HepG2 (cell line): Measurements from ENCODE around the gene PPFIA3. TPM values are rescaled to one million over a fixed set of nuclear protein-coding genes. Genes with fewer than 3 reads are reported as not detected.

Source experiments
- ATAC-seq: fragments of 200-7000 bp; cut with Tn5 transposase; 3 replicates; pipeline ENCODE4 v1.9.1; 2020; ENCODE audit warnings: mild to moderate bottlenecking, moderate library complexity
- BruUV-seq: library from RNA; stranded (reverse); fragments of 400-500 nt; replicated peaks from 2 replicates; lab custom pipeline; 2021; lab: Mats Ljungman, UMichigan
- CTCF ChIA-PET: fragments of 300-600 bp; formaldehyde crosslinking; extraction: SDS; loops from one replicate; lab custom pipeline; 2021; ENCODE audit warnings: low total read pairs, inconsistent platforms, low intra/inter-chr PET ratio; lab: Yijun Ruan, JAX
- POLR2A ChIA-PET: fragments of 350-600 bp; sonication (Branson Sonifier 250); formaldehyde crosslinking; loops from one replicate; lab custom pipeline; 2020; ENCODE audit warnings: antibody characterized with exemption, inconsistent platforms; lab: Yijun Ruan, JAX
- DNase-seq: peaks from one replicate; pipeline ENCODE4 v3.0.0-alpha.2; 2015; ENCODE audit warnings: low spot score
- FAIRE-seq: peaks from 3 replicates; lab custom pipeline; 2011; peaks lifted over from hg19 to GRCh38; lab: Jason Lieb, UNC
- H2AFZ ChIP-seq: one replicate; pipeline ENCODE4 v1.6.1; 2011; ENCODE audit warnings: low read length, inconsistent platforms
- H3K27ac ChIP-seq: fragments of 300-600 bp; 3 replicates; pipeline ENCODE4 v1.8.0; 2011; ENCODE audit warnings: mixed run types, mild to moderate bottlenecking, mixed read lengths, low read length, inconsistent platforms; ENCODE audit not compliant: insufficient read depth; ENCODE audit errors: extremely low read length
- H3K27me3 ChIP-seq, 2 experiments: fragments of 200-600 bp in 1 of 2; 2 replicates in 1 of 2; 3 replicates in 1 of 2; pipeline versions ENCODE4 v1.6.0 to v1.8.0; 2011; ENCODE audit warnings: low read length in 2 of 2, mild to moderate bottlenecking in 2 of 2, moderate library complexity in 2 of 2, inconsistent platforms in 1 of 2; ENCODE audit not compliant: insufficient read depth in 2 of 2, control insufficient read depth in 1 of 2
- H3K36me3 ChIP-seq, 2 experiments: fragments of 200-600 bp in 1 of 2; replicated peaks in 1 of 2; 2 replicates in 1 of 2; 3 replicates in 1 of 2; pipeline versions ENCODE4 v1.5.1 to v1.8.0; 2011; ENCODE audit warnings: low read length in 2 of 2, inconsistent platforms in 1 of 2; ENCODE audit not compliant: insufficient read depth in 2 of 2, control insufficient read depth in 1 of 2
- H3K4me1 ChIP-seq: 2 replicates; pipeline ENCODE4 v1.5.1; 2012; ENCODE audit warnings: low read length, inconsistent platforms; ENCODE audit not compliant: insufficient read depth
- H3K4me2 ChIP-seq: 2 replicates; pipeline ENCODE4 v1.6.0; 2011; ENCODE audit warnings: low read depth, low read length, inconsistent platforms
- H3K4me3 ChIP-seq, 3 experiments: fragments of 200-600 bp in 1 of 3; sonication (generic), shearing (Covaris generic) in 1 of 3; replicated peaks in 1 of 3; 2 replicates each; pipeline ENCODE4 v1.5.1; 2011 to 2016; ENCODE audit warnings: low read length in 3 of 3, inconsistent platforms in 2 of 3, low read depth in 2 of 3, mild to moderate bottlenecking in 2 of 3, control low read depth in 1 of 3, mixed read lengths in 1 of 3; ENCODE audit not compliant: insufficient read depth in 1 of 3
- H3K79me2 ChIP-seq: one replicate; pipeline ENCODE4 v1.6.1; 2011; ENCODE audit warnings: low read length, inconsistent platforms; ENCODE audit not compliant: insufficient read depth
- H3K9ac ChIP-seq: 2 replicates; pipeline ENCODE4 v1.6.0; 2011; ENCODE audit warnings: mild to moderate bottlenecking, low read depth, low read length, inconsistent platforms; ENCODE audit not compliant: insufficient read depth
- H3K9me3 ChIP-seq: 2 replicates; pipeline ENCODE4 v1.5.1; 2012; ENCODE audit warnings: mild to moderate bottlenecking, low read length
- H4K20me1 ChIP-seq: 2 replicates; pipeline ENCODE4 v1.6.0; 2011; ENCODE audit warnings: inconsistent platforms, mild to moderate bottlenecking, low read length, moderate library complexity; ENCODE audit not compliant: insufficient read depth
- HIVEP1 ChIP-seq: sonication (generic); formaldehyde crosslinking; IDR thresholded peaks from 2 replicates; pipeline ENCODE4 v1.4.0; 2020; ENCODE audit warnings: mild to moderate bottlenecking, missing genetic modification reagents
- NCOA1 ChIP-seq: sonication (generic); formaldehyde crosslinking; IDR thresholded peaks from 2 replicates; pipeline ENCODE4 v1.9.0; 2021; ENCODE audit warnings: missing genetic modification reagents
- NRL ChIP-seq: sonication (generic); formaldehyde crosslinking; IDR thresholded peaks from 2 replicates; pipeline ENCODE4 v1.5.0; 2020; ENCODE audit warnings: missing genetic modification reagents, mild to moderate bottlenecking, moderate library complexity, borderline replicate concordance
- PHF5A ChIP-seq: IDR thresholded peaks from one replicate; pipeline ENCODE4 v1.6.1; 2018; ENCODE audit warnings: low read depth, missing genetic modification reagents; ENCODE audit not compliant: unreplicated experiment
- TMF1 ChIP-seq: sonication (generic); formaldehyde crosslinking; IDR thresholded peaks from 2 replicates; pipeline ENCODE4 v1.8.1; 2022; ENCODE audit warnings: low read depth, missing genetic modification reagents
- TSC22D2 ChIP-seq: sonication (generic); formaldehyde crosslinking; IDR thresholded peaks from 2 replicates; pipeline ENCODE4 v1.5.1; 2020; ENCODE audit warnings: missing genetic modification reagents, mild to moderate bottlenecking, borderline replicate concordance
- ZBTB20 ChIP-seq: sonication (generic); formaldehyde crosslinking; IDR thresholded peaks from 2 replicates; pipeline ENCODE4 v1.8.1; 2023; ENCODE audit warnings: missing genetic modification reagents, low read depth, mild to moderate bottlenecking, borderline replicate concordance
- ZBTB26 ChIP-seq: IDR thresholded peaks from 2 replicates; pipeline ENCODE4 v1.6.1; 2016; ENCODE audit warnings: missing compliant biosample characterization, missing genetic modification reagents, borderline replicate concordance
- ZNF260 ChIP-seq: sonication (generic); formaldehyde crosslinking; IDR thresholded peaks from 2 replicates; pipeline ENCODE4 v1.4.0; 2020; ENCODE audit warnings: missing genetic modification reagents, low read depth, mild to moderate bottlenecking, borderline replicate concordance
- ZNF431 ChIP-seq: sonication (generic); formaldehyde crosslinking; IDR thresholded peaks from 2 replicates; pipeline ENCODE4 v1.9.0; 2022; ENCODE audit warnings: missing genetic modification reagents, low read depth, mild to moderate bottlenecking, borderline replicate concordance
- ZNF660 ChIP-seq: sonication (generic); formaldehyde crosslinking; IDR thresholded peaks from 2 replicates; pipeline ENCODE4 v1.5.1; 2020; ENCODE audit warnings: mild to moderate bottlenecking, low read depth, missing genetic modification reagents, borderline replicate concordance
- WGBS: methylation state at CpG from one replicate; pipeline ENCODE4 v1.1.6; 2017; ENCODE audit warnings: low lambda C conversion rate; 5-methylcytosine and 5-hydroxymethylcytosine counted together
- in situ Hi-C: cut with HindIII; loops from 2 replicates; pipeline ENCODE4 v1.10.0; 2017; ENCODE audit warnings: low pct_unique_long_range_greater_than_20kb; ENCODE audit not compliant: extremely low pct_ligation_motif_present
- intact Hi-C: fragments of 100-400 bp; cut with micrococcal nuclease; formaldehyde crosslinking; loops from one replicate; pipeline ENCODE4 v1.10.0; 2022; ENCODE audit not compliant: unreplicated experiment
- polyA plus RNA-seq, 8 experiments: library from polyadenylated mRNA; depleted of rRNA in 3 of 8; stranded (reverse) in 7 of 8; unstranded in 1 of 8; fragments of >200 nt; fragmentation: Illumina TruSeq in 4 of 8; extraction: Trizol in 4 of 8; gene quantifications; 2 replicates each; pipeline versions ENCODE4 v1.2.1 to v1.2.3, GENCODE V29; 2011 to 2016; ENCODE audit warnings: low read depth in 4 of 8, missing spikeins in 1 of 8, mixed read lengths in 1 of 8; ENCODE audit not compliant: insufficient read depth in 1 of 8
- total RNA-seq, 5 experiments: library from RNA; depleted of rRNA; stranded (reverse); fragments of >200 nt; fragmentation: Illumina TruSeq; extraction: Trizol; gene quantifications; 2 replicates each; pipeline ENCODE4 v1.2.3, GENCODE V29; 2016; ENCODE audit warnings: low read depth in 1 of 5

The PPFIA3 gene
- total and polyA plus RNA-seq, 2 of the 13 experiments (the other 11 are each of a cell fraction or from before 2014, with no cell fraction given) = 6.7 to 8.6 TPM

GRCh38 chr19:49110567-49110966 lies 8.8 kb upstream of the PPFIA3 start:
- DNase-seq = no peak
- TF ChIP-seq TMF1 (CRISPR knock-in tag) (no peak), TSC22D2 (CRISPR knock-in tag) (no peak), ZNF431 (CRISPR knock-in tag) (no peak), ZBTB26 (CRISPR knock-in tag) (no peak), NRL (CRISPR knock-in tag) (no peak), ZBTB20 (no peak), ZNF660 (CRISPR knock-in tag) (no peak), ZNF260 (CRISPR knock-in tag) (no peak), HIVEP1 (CRISPR knock-in tag) (no peak), NCOA1 (no peak), PHF5A (no peak)
- ChIA-PET CTCF (no interaction called here), POLR2A (no interaction called here)
- intact Hi-C loops = no loop called here
- WGBS = 96% methylated on average over 3 of the region's 3 CpGs
- in situ Hi-C loops = no loop called here
- H3K9me3 ChIP-seq = no peaks in the 10 kb centered on the region
- peaks cover 17% of the 10 kb centered on the region for H4K20me1 ChIP-seq
- H2AFZ ChIP-seq = no peak overlapping the region
- no peak overlapping the region for H3K9ac ChIP-seq
- H3K4me2 ChIP-seq = no peak overlapping the region
- peaks cover 22% of the 10 kb centered on the region for H3K4me1 ChIP-seq
- H3K4me3 ChIP-seq = no peak overlapping the region
- no peak for FAIRE-seq
- no peak for ATAC-seq
- H3K36me3 ChIP-seq = peaks cover 9 to 38% of the 10 kb centered on the region in 2 experiments; a peak in 4 of 5 replicates
- no peaks in the 10 kb centered on the region for H3K27me3 ChIP-seq
- BruUV-seq = no TSS peak
- H3K79me2 ChIP-seq = no peaks in the 10 kb centered on the region
- H3K27ac ChIP-seq = no peak overlapping the region
